EL (cell line): ENCODE data around the gene SERGEF.

ENCODE experiments used
- DNase-seq: peaks from one replicate; pipeline ENCODE4 v3.0.0-alpha.2; 2016

Gene SERGEF

GRCh38 chr11:18012906-18013781, at the start of gene SERGEF:
Gene SERGEF, minus strand, starts transcription at chr11:18013047. Its CDS starts 37 bp downstream, at chr11:18013010.
- peak; percentile 92 for DNase-seq

GRCh38 chr11:18061351-18061750, 48.5 kb upstream of the SERGEF start:
- DNase-seq = no peak

GRCh38 chr11:18056561-18057181, 43.8 kb upstream of the SERGEF start:
- DNase-seq = no peak

GRCh38 chr11:18054511-18055103, 41.8 kb upstream of the SERGEF start:
- DNase-seq = no peak

GRCh38 chr11:18050848-18051247, 38.0 kb upstream of the SERGEF start:
- DNase-seq = no peak

- peak; percentile 33 for DNase-seq
Observed at GRCh38 chr11:18046116-18046777, 33.4 kb upstream of the SERGEF start, which contains the start of gene TPH1. Gene TPH1, minus strand, starts transcription at chr11:18046269. Its CDS starts 5,507 bp downstream, at chr11:18040762.

- DNase-seq = no peak
Observed at GRCh38 chr11:18036456-18036855, 23.6 kb upstream of the SERGEF start.

- DNase-seq = no peak
Observed at GRCh38 chr11:18027475-18027874, 14.6 kb upstream of the SERGEF start.

- DNase-seq = no peak
Observed at GRCh38 chr11:18022419-18022818, 9.6 kb upstream of the SERGEF start.

GRCh38 chr11:18019650-18020049, 6.8 kb upstream of the SERGEF start:
- DNase-seq = no peak

GRCh38 chr11:18016789-18017188, 3.9 kb upstream of the SERGEF start:
- no peak for DNase-seq

- DNase-seq = no peak
Observed at GRCh38 chr11:18014876-18015275, 2.0 kb upstream of the SERGEF start.

GRCh38 chr11:18013790-18014507, 1.1 kb upstream of the SERGEF start:
- DNase-seq = peak; percentile 9

- peak; percentile 25 for DNase-seq
Observed at GRCh38 chr11:18012122-18012905, 533 bp downstream of the SERGEF start.

GRCh38 chr11:18011633-18012032, 1.2 kb downstream of the SERGEF start:
- no peak for DNase-seq

GRCh38 chr11:18010977-18011586, 1.8 kb downstream of the SERGEF start:
- DNase-seq = no peak

GRCh38 chr11:18010121-18010670, 2.7 kb downstream of the SERGEF start:
- no peak for DNase-seq

- DNase-seq = no peak
Observed at GRCh38 chr11:18005376-18006129, 7.3 kb downstream of the SERGEF start.

GRCh38 chr11:18001191-18001590, 11.7 kb downstream of the SERGEF start:
- DNase-seq = no peak

GRCh38 chr11:18000760-18001159, 12.1 kb downstream of the SERGEF start:
- no peak for DNase-seq
